Esophagus (tissue), 2 donors: Measurements from ENCODE around the gene IFNAR2. TPM values are rescaled to one million over a fixed set of nuclear protein-coding genes. Genes with fewer than 3 reads are reported as not detected.
"Not testable (repeated sequence)": the region's sequence is repeated elsewhere in the genome, so short reads cannot be mapped to it uniquely, and the experiment has no call there.

Experiments used
- H3K27ac ChIP-seq, 2 donors: one replicate each; pipeline ENCODE4 v1.5.1; 2013; ENCODE audit warnings: low read depth in 2 of 2, mild to moderate bottlenecking in 2 of 2, inconsistent platforms in 1 of 2, low read length in 1 of 2, moderate library complexity in 1 of 2
- H3K27me3 ChIP-seq, 2 donors: one replicate each; pipeline ENCODE4 v1.6.1; 2013; ENCODE audit warnings: low read length in 2 of 2, control low read depth in 1 of 2, mild to moderate bottlenecking in 1 of 2; ENCODE audit not compliant: insufficient read depth in 2 of 2, control insufficient read depth in 1 of 2
- H3K36me3 ChIP-seq, 2 donors: one replicate each; pipeline ENCODE4 v1.6.1; 2013; ENCODE audit warnings: low read length in 1 of 2; ENCODE audit not compliant: control insufficient read depth in 2 of 2, insufficient read depth in 2 of 2
- H3K4me1 ChIP-seq, 2 donors: one replicate each; pipeline ENCODE4 v1.6.1; 2013; ENCODE audit warnings: low read length in 1 of 2; ENCODE audit not compliant: control insufficient read depth in 2 of 2, insufficient read depth in 2 of 2
- H3K4me3 ChIP-seq, 2 donors: one replicate each; pipeline ENCODE4 v1.5.1; 2013; ENCODE audit warnings: low read length in 2 of 2, mild to moderate bottlenecking in 2 of 2, low read depth in 1 of 2, moderate library complexity in 1 of 2
- H3K9me3 ChIP-seq, 2 donors: one replicate each; pipeline ENCODE4 v1.6.1; 2013; ENCODE audit warnings: mild to moderate bottlenecking in 2 of 2, low read depth in 1 of 2, low read length in 1 of 2, moderate library complexity in 1 of 2; ENCODE audit not compliant: control insufficient read depth in 2 of 2, insufficient read depth in 1 of 2
- WGBS, 2 donors: extraction: QIAGEN DNeasy Blood & Tissue Kit; methylation state at CpG; one replicate each; pipeline ENCODE4 v1.1.7; 2013; 5-methylcytosine and 5-hydroxymethylcytosine counted together
- polyA plus RNA-seq, 2 donors: library from polyadenylated mRNA; stranded (reverse); fragments of 200-250 nt; gene quantifications; one replicate each; pipeline ENCODE4 v1.2.3, GENCODE V29; 2013
- donor health status: healthy with polysubstance abuse.
- donor health status: Bipolar disorder and iron deficiency.

IFNAR2 gene
- polyA plus RNA-seq, 2 donors = 4.5 to 7.2 TPM

DNA sequence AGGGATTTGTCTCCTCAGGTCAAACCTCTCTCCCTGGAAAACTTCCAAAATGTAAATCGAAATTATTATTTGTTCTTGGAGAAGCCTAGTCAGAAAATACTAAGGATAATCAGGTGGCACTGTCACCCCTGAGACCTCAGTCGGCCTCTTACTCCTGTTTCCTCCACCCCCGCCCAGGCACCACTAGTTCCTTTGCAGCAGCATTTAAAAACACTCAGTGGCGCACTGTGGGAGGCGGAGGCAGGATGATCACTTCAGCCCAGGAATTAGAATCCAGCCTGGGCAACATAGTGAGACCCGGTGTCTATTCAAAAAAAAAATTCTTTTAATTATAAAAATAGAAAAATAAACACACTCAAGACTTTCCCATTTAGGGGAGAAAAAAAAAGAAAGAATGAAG lies 18.0 kb upstream of the IFNAR2 start:
- WGBS, 2 donors = 68 to 70% methylated on average over 6 of the region's 6 CpGs
- H3K27me3 ChIP-seq = no peaks in the 10 kb centered on the region
- H3K27ac ChIP-seq = peak overlapping the region in 1 of 2 donors; percentile 87

DNA sequence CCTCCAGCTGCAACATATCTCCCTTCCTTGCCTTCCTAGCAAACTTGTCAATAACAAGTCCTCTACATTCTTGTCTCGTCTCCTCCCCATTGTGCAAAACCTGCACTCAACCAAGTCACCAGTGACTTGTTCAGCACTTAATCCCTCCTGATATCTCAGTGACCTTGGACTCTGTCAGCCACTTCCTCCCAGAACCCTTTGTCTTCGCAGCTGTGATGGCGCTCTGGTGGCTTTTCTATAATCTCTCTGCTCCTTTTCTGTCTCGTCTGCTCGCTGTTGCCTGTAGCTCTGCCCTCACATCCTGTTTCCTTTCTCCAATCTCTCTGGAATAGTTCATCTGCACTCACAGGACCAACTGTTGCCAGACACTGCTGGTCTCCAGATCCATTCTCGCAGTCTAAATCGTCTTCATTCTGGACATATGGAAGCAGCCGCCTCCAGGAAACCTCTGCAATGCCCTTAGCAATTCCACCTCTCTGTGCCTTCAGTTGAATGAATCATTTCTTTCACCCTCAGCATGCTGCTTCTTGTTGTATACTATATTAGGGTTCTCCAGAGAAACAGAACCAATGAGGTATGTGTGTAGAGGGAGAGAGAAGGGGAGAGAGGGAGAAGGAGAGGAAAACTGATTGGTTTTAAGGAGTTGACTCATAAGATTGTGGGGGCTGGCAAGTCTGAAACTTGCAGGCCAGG lies 17.4 kb upstream of the IFNAR2 start:
- Histone ChIP-seq H3K27ac (peak overlapping the region; percentile 75 to 87), H3K27me3 (no peaks in the 10 kb centered on the region), H3K4me1 (peaks cover 0 to 13% of the 10 kb centered on the region in 2 donors), H3K4me3 (no peak overlapping the region), H3K9me3 (no peaks in the 10 kb centered on the region), H3K36me3 (no peaks in the 10 kb centered on the region)
- 23 to 25% methylated on average over 8 of the region's 8 CpGs for WGBS, 2 donors

More for the DNA sequence above, 18.0 kb upstream of the IFNAR2 start:
- Histone ChIP-seq H3K9me3 (no peaks in the 10 kb centered on the region), H3K4me3 (no peak overlapping the region), H3K4me1 (peaks cover 0 to 13% of the 10 kb centered on the region in 2 donors), H3K36me3 (no peaks in the 10 kb centered on the region)

GRCh38 chr21:33214056-33214455 lies 15.7 kb upstream of the IFNAR2 start:
- WGBS, 2 donors = 98 to 100% methylated on average over 1 of the region's 1 CpG
- peaks cover 0 to 13% of the 10 kb centered on the region in 2 donors for H3K4me1 ChIP-seq
- no peaks in the 10 kb centered on the region for H3K9me3 ChIP-seq
- no peaks in the 10 kb centered on the region for H3K27me3 ChIP-seq
- no peaks in the 10 kb centered on the region for H3K36me3 ChIP-seq
- no peak overlapping the region for H3K27ac ChIP-seq
- no peak overlapping the region for H3K4me3 ChIP-seq

- Histone ChIP-seq H3K4me3 (no peak overlapping the region), H3K36me3 (no peaks in the 10 kb centered on the region), H3K27me3 (no peaks in the 10 kb centered on the region), H3K9me3 (no peaks in the 10 kb centered on the region), H3K27ac (no peak overlapping the region), H3K4me1 (peaks cover 0 to 11% of the 10 kb centered on the region in 2 donors)
- WGBS, 2 donors = 89 to 90% methylated on average over 2 of the region's 2 CpGs
Measured at GRCh38 chr21:33217138-33217520, 12.6 kb upstream of the IFNAR2 start.

DNA sequence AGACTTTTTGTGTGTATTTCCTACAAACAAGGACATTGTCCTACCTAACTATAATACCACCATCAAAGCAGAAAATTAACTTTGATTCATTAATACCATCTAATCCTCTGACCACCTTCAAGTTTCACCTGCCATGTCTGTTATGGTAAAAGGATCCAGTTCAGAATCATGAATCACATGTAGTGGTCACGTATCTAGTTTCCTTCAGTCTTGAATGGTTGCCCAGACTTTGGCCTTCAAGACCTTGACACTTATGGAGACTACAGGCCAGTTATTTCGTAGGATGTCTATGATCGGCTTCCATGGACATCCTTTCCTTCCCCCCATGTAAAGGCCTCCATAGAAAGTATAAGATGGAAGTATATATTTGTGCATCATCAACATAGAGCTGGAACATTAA lies 10.4 kb upstream of the IFNAR2 start:
- Histone ChIP-seq H3K4me1 (peaks cover 0 to 8% of the 10 kb centered on the region in 2 donors), H3K9me3 (no peaks in the 10 kb centered on the region), H3K27me3 (no peaks in the 10 kb centered on the region), H3K27ac (no peak overlapping the region), H3K36me3 (no peaks in the 10 kb centered on the region), H3K4me3 (no peak overlapping the region)
- WGBS, 2 donors = 90 to 92% methylated on average over 3 of the region's 3 CpGs

DNA sequence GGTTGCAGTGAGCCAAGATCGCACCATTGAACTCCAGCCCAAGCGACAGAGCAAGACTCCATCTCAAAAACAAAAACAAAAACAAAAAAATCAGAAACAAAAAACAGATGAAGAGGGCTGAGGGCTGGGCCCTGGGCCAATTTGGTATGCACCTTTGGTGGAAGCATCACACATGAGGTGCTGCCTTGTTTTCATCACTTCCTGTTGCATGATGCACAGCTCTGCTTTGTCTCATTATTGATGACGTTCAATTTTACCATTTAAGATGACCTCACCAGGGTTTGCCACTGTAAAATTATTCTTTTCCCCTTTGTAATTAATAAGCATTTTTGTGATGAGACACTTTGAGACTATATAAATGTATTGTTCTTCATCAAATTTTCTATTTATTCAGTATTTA lies 9.8 kb upstream of the IFNAR2 start:
- Histone ChIP-seq H3K36me3 (no peaks in the 10 kb centered on the region), H3K4me1 (peaks cover 0 to 8% of the 10 kb centered on the region in 2 donors), H3K4me3 (no peak overlapping the region), H3K27me3 (no peaks in the 10 kb centered on the region), H3K9me3 (no peaks in the 10 kb centered on the region), H3K27ac (no peak overlapping the region)
- 87 to 91% methylated on average over 3 of the region's 3 CpGs for WGBS, 2 donors

DNA sequence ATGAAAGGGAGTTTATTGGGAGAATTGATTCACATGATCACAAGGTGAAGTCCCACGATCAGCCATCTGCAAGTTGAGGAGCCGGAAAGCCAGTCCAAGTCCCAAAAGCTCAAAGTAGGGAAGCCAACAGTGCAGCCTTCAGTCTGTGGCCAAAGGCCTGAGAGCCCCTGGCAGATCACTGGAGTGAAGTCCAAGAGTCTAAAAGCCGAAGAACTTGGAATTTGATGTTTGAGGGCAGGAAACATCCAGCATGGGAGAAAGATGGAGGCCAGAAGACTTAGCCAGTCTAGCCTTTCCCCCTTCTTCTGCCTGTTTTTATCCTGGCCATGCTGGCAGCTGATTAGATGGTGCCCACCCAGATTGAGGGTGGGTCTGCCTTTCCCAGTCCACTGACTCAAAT lies 4.4 kb upstream of the IFNAR2 start:
- not testable (repeated sequence) for H3K27ac ChIP-seq, H3K27me3 ChIP-seq

DNA sequence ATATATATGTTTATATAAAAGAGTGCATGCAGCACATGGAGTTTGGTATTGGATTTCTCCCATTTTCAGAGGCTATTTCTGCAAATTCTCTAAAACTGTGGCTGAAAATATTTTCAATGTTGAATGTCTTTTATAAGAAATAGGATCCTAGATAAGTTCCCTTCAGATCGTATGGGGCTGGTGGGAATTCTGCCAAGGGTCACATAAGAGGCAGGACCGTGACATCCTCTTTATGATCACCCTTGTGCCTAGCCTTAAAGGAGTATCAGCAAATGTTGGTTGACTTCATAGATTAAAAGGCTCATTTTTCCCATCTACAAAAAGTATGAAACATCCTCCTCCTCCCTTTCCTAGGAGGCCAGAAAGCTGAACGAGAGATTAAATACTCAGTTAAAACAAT lies 1.3 kb upstream of the IFNAR2 start:
- Histone ChIP-seq H3K9me3 (no peaks in the 10 kb centered on the region), H3K36me3 (no peaks in the 10 kb centered on the region), H3K4me1 (no peaks in the 10 kb centered on the region), H3K27me3 (no peaks in the 10 kb centered on the region), H3K27ac (no peak overlapping the region), H3K4me3 (no peak overlapping the region)
- 58 to 64% methylated on average over 3 of the region's 3 CpGs for WGBS, 2 donors

More for the DNA sequence above, 4.4 kb upstream of the IFNAR2 start:
- not testable (repeated sequence) for H3K4me1 ChIP-seq, H3K4me3 ChIP-seq, H3K36me3 ChIP-seq, H3K9me3 ChIP-seq
- 90 to 95% methylated on average over 3 of the region's 3 CpGs for WGBS, 2 donors

DNA sequence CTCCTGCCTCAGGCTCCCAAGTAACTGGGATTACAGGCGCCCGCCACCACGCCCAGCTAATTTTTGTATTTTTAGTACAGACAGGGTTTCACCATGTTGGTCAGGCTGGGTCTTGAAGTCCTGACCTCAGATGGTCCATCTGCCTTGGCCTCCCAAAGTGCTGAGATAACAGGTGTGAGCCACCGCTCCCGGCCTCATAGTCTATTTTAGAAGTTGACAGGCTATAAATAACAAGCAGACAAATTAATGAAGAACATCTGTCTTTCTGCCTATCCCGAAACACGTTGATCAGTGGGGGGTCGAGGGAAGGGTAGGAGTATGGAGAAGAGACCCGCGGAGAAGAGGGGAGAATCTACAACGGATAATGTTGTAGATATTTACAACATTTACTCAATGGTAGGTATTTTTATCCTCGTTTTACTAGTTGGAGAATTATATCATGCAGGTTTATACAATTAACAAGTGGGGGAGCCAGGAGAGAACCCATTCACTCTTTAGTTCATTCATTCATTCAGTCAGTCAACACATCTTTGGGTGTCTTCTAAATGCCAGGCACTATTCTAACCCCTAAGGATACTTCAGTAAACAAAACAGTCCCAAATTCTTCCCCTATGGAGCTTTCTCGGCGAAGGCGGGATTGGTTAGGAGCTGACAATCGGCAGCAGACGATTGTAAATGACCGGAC lies 497 bp upstream of the IFNAR2 start:
- 40% methylated on average over 18 of the region's 18 CpGs for WGBS, 2 donors
- no peaks in the 10 kb centered on the region for H3K27me3 ChIP-seq
- H3K36me3 ChIP-seq = no peaks in the 10 kb centered on the region
- peak overlapping the region in 1 of 2 donors; percentile 78 for H3K4me3 ChIP-seq
- H3K27ac ChIP-seq = no peak overlapping the region
- no peaks in the 10 kb centered on the region for H3K9me3 ChIP-seq
- H3K4me1 ChIP-seq = no peaks in the 10 kb centered on the region
